Panc1 (cell line): ENCODE measurements around the gene ITPR2.

Experiments used
- POLR2AphosphoS5 ChIP-seq: IDR thresholded peaks from 2 replicates; pipeline ENCODE4 v1.6.1; 2012; ENCODE audit warnings: mild to moderate bottlenecking, low read depth, low read length, moderate library complexity
- TCF7L2 ChIP-seq: IDR thresholded peaks from 2 replicates; pipeline ENCODE4 v1.6.1; 2011; ENCODE audit warnings: mild to moderate bottlenecking, low read depth, low read length, inconsistent platforms
- TF ChIP-seq, protein P1 (sequence below): fragments of 450-650 bp; IDR thresholded peaks from 2 replicates; pipeline ENCODE4 v1.5.1; 2017; ENCODE audit warnings: mild to moderate bottlenecking

DNA sequence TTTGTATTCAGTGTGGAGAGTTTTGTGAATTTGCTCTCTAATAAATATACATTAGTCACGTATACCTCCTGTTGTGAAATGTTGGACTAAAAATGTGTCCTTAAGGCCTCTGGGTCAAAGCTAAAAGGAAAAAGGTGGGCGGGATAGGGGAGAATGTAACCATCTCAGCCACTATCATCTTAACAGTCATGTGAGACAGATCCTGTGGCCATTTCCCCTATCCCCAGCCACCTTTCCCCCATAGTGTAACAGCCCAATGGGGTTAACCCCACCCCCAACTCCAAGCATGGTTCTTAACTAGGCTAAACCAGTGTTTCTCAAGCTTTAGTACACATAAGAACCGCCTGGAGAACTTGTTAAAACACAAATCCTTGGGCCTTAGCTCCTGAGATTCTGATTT, 6.5 kb upstream of the ITPR2 start:
- TF ChIP-seq, protein P1, sequence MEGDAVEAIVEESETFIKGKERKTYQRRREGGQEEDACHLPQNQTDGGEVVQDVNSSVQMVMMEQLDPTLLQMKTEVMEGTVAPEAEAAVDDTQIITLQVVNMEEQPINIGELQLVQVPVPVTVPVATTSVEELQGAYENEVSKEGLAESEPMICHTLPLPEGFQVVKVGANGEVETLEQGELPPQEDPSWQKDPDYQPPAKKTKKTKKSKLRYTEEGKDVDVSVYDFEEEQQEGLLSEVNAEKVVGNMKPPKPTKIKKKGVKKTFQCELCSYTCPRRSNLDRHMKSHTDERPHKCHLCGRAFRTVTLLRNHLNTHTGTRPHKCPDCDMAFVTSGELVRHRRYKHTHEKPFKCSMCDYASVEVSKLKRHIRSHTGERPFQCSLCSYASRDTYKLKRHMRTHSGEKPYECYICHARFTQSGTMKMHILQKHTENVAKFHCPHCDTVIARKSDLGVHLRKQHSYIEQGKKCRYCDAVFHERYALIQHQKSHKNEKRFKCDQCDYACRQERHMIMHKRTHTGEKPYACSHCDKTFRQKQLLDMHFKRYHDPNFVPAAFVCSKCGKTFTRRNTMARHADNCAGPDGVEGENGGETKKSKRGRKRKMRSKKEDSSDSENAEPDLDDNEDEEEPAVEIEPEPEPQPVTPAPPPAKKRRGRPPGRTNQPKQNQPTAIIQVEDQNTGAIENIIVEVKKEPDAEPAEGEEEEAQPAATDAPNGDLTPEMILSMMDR = no peak
- no peak for TF ChIP-seq TCF7L2
- no peak for TF ChIP-seq POLR2AphosphoS5
